KMS-11 (cell line): ENCODE results near the gene CAMK2N2.

ENCODE experiments used
- H2AFZ ChIP-seq: fragments of 200-600 bp; sonication (generic); 2 replicates; pipeline ENCODE4 v1.6.1; 2016; ENCODE audit warnings: antibody characterized with exemption, mixed run types, low read depth
- H3K27ac ChIP-seq: fragments of 200-600 bp; sonication (generic); 2 replicates; pipeline ENCODE4 v1.6.1; 2016; ENCODE audit warnings: mild to moderate bottlenecking, mixed run types
- H3K27me3 ChIP-seq: fragments of 200-600 bp; sonication (generic); 2 replicates; pipeline ENCODE4 v1.6.1; 2017; ENCODE audit warnings: mild to moderate bottlenecking, low read depth, mixed run types, moderate library complexity; ENCODE audit not compliant: insufficient read depth
- H3K36me3 ChIP-seq: fragments of 200-600 bp; sonication (generic); 2 replicates; pipeline ENCODE4 v1.6.1; 2017; ENCODE audit warnings: mild to moderate bottlenecking, mixed run types; ENCODE audit not compliant: insufficient read depth
- H3K4me1 ChIP-seq: fragments of 200-600 bp; sonication (generic); 2 replicates; pipeline ENCODE4 v1.6.1; 2016; ENCODE audit warnings: mild to moderate bottlenecking, low read depth, mixed run types; ENCODE audit not compliant: poor library complexity, severe bottlenecking
- H3K4me2 ChIP-seq: fragments of 200-600 bp; sonication (generic); 2 replicates; pipeline ENCODE4 v1.7.0; 2016; ENCODE audit warnings: mild to moderate bottlenecking, mixed run types
- H3K4me3 ChIP-seq: fragments of 200-600 bp; sonication (generic); IDR thresholded peaks from 2 replicates; pipeline ENCODE4 v1.6.1; 2017; ENCODE audit warnings: low read depth, low read length, mixed read lengths; ENCODE audit not compliant: insufficient read depth
- H3K79me2 ChIP-seq: fragments of 200-600 bp; sonication (generic); 2 replicates; pipeline ENCODE4 v1.6.1; 2016; ENCODE audit warnings: low read depth, mixed run types; ENCODE audit not compliant: insufficient read depth
- H3K9ac ChIP-seq: fragments of 200-600 bp; sonication (generic); 2 replicates; pipeline ENCODE4 v1.6.1; 2016; ENCODE audit warnings: mild to moderate bottlenecking, mixed run types
- H4K20me1 ChIP-seq: fragments of 200-600 bp; sonication (generic); 2 replicates; pipeline ENCODE4 v1.6.1; 2016; ENCODE audit warnings: mild to moderate bottlenecking, mixed run types; ENCODE audit not compliant: insufficient read depth
- TF ChIP-seq, protein P1 (sequence below): fragments of 200-600 bp; sonication (generic); conservative IDR thresholded peaks from 2 replicates; pipeline ENCODE4 v1.6.1; 2017; ENCODE audit warnings: low read depth, mild to moderate bottlenecking, antibody characterized with exemption, low read length, moderate library complexity, mixed read lengths

CAMK2N2 gene

GRCh38 chr3:184282941-184283340, 21.6 kb upstream of the CAMK2N2 start:
- Histone ChIP-seq H3K27me3 (no peaks in the 10 kb centered on the region; the same call in 1 of the 2 replicates), H3K79me2 (no peaks in the 10 kb centered on the region), H3K9ac (no peak overlapping the region), H3K36me3 (no peaks in the 10 kb centered on the region), H3K4me2 (no peak overlapping the region), H4K20me1 (no peaks in the 10 kb centered on the region), H3K27ac (no peak overlapping the region), H3K4me3 (no peak overlapping the region), H3K4me1 (no peaks in the 10 kb centered on the region), H2AFZ (no peak overlapping the region)
- TF ChIP-seq, protein P1, sequence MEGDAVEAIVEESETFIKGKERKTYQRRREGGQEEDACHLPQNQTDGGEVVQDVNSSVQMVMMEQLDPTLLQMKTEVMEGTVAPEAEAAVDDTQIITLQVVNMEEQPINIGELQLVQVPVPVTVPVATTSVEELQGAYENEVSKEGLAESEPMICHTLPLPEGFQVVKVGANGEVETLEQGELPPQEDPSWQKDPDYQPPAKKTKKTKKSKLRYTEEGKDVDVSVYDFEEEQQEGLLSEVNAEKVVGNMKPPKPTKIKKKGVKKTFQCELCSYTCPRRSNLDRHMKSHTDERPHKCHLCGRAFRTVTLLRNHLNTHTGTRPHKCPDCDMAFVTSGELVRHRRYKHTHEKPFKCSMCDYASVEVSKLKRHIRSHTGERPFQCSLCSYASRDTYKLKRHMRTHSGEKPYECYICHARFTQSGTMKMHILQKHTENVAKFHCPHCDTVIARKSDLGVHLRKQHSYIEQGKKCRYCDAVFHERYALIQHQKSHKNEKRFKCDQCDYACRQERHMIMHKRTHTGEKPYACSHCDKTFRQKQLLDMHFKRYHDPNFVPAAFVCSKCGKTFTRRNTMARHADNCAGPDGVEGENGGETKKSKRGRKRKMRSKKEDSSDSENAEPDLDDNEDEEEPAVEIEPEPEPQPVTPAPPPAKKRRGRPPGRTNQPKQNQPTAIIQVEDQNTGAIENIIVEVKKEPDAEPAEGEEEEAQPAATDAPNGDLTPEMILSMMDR = no peak

- no peak overlapping the region for H2AFZ ChIP-seq
- no peak overlapping the region for H3K4me3 ChIP-seq
- peaks cover 3% of the 10 kb centered on the region; the same call in 1 of the 2 replicates for H3K27me3 ChIP-seq
- H3K79me2 ChIP-seq = no peaks in the 10 kb centered on the region
- no peaks in the 10 kb centered on the region for H4K20me1 ChIP-seq
- no peak overlapping the region for H3K9ac ChIP-seq
- H3K27ac ChIP-seq = no peak overlapping the region
- H3K4me1 ChIP-seq = no peaks in the 10 kb centered on the region
- no peaks in the 10 kb centered on the region for H3K36me3 ChIP-seq
- TF ChIP-seq, protein P1 = no peak
- H3K4me2 ChIP-seq = no peak overlapping the region
Measured at GRCh38 chr3:184277366-184277765, 16.0 kb upstream of the CAMK2N2 start.

DNA sequence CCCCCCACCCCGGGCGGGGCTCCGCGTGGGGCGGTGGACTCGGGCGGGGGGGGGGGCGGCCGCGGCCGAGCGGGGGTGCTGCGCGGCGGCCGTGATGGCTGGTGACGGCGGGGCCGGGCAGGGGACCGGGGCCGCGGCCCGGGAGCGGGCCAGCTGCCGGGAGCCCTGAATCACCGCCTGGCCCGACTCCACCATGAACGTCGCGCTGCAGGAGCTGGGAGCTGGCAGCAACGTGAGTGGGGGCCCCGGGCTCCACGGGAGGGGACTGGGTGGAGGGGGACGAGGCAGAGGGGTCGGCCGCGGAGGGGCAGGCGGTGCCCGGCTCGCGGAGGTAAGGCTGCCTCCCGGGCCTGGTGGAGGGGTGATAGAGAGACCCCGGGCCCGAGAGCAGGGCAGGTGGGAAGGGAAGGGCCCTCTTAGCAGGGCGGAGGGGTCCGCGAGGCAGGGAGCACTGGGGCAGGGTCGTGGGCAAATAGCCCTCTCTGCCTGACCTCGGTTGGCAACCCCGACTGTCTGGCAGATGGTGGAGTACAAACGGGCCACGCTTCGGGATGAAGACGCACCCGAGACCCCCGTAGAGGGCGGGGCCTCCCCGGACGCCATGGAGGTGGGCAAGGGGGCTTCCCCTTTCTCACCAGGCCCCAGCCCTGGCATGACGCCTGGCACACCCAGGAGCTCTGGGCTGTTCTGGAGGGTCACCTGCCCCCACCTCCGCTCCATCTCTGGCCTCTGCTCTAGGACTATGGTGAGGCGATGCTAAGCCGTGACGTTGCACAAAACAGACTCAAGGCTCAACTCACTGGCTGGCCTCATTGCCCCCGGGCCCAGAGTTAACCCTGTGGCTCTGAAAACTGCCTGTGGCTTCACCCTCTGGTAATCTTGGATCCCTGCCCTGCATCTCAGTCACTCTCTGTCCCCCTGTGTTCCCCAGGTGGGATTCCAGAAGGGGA, 14.9 kb upstream of the CAMK2N2 start, which contains the start of gene ECE2:
ECE2 (plus strand) TSS at position 62 of the 950 bp plus-strand sequence; CDS start at position 194, 132 bp downstream.
- no peaks in the 10 kb centered on the region for H3K79me2 ChIP-seq
- H3K4me1 ChIP-seq = no peaks in the 10 kb centered on the region
- H2AFZ ChIP-seq = no peak within 1 kb of the TSS
- H3K9ac ChIP-seq = no peak within 1 kb of the TSS
- no peak within 1 kb of the TSS for H3K4me3 ChIP-seq
- H3K27me3 ChIP-seq = peaks cover 3% of the 10 kb centered on the region; the same call in 1 of the 2 replicates
- H3K36me3 ChIP-seq = no peaks in the 10 kb centered on the region
- H3K27ac ChIP-seq = no peak within 1 kb of the TSS
- no peaks in the 10 kb centered on the region for H4K20me1 ChIP-seq
- H3K4me2 ChIP-seq = no peak within 1 kb of the TSS
- TF ChIP-seq, protein P1 = no peak

DNA sequence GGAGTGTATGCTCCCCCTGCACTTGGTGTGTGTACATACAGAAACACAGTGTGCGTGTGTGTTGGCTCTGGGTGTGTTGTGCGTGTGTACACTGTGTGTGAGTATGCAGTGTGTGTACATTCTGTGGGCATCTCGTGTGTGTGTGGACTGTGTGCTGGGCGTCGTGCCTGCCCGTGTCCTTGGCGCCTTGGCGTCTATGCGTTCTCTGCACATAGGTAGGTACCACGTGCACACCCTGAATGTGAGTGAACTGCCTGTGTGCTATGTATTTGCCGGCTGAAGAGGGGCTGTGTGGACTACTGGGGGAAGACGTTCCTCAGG, 14.0 kb upstream of the CAMK2N2 start:
- H3K36me3 ChIP-seq = no peaks in the 10 kb centered on the region
- no peak overlapping the region for H3K27ac ChIP-seq
- no peaks in the 10 kb centered on the region for H3K4me1 ChIP-seq
- 0 out of 2 replicates have a peak, but pooled peaks cover 3% of the 10 kb centered on the region for H3K27me3 ChIP-seq
- no peak overlapping the region for H3K9ac ChIP-seq
- no peak overlapping the region for H2AFZ ChIP-seq
- H3K79me2 ChIP-seq = no peaks in the 10 kb centered on the region
- no peak overlapping the region for H3K4me3 ChIP-seq
- TF ChIP-seq, protein P1 = no peak
- no peaks in the 10 kb centered on the region for H4K20me1 ChIP-seq
- no peak overlapping the region for H3K4me2 ChIP-seq
